GM18505 (cell line): Measurements from ENCODE around the gene STXBP6.
"Not testable (repeated sequence)": the region's sequence is repeated elsewhere in the genome, so short reads cannot be mapped to it uniquely, and the experiment has no call there.

Experiments
- ATAC-seq: cut with Tn5 transposase; IDR thresholded peaks from one replicate; pipeline ENCODE4 v1.9.1; 2021; ENCODE audit not compliant: unreplicated experiment
- POLR2A ChIP-seq: IDR thresholded peaks from 4 replicates; pipeline ENCODE4 v1.6.1; 2011; ENCODE audit warnings: borderline replicate concordance; ENCODE audit not compliant: insufficient read depth, insufficient read length; ENCODE audit errors: extremely low read depth

Gene STXBP6

GRCh38 chr14:24816011-24816928 is 233.7 kb downstream of the STXBP6 start:
- ATAC-seq = no peak
- no peak for TF ChIP-seq POLR2A

- no peak for ATAC-seq
- no peak for TF ChIP-seq POLR2A
These were observed 234.4 kb downstream of the STXBP6 start for GRCh38 chr14:24815543-24815942.

- ATAC-seq = no peak
These were observed 235.0 kb downstream of the STXBP6 start for GRCh38 chr14:24814944-24815343.

GRCh38 chr14:24814346-24814745 is 235.6 kb downstream of the STXBP6 start:
- no peak for TF ChIP-seq POLR2A
- ATAC-seq = no peak

More at GRCh38 chr14:24814944-24815343, 235.0 kb downstream of the STXBP6 start:
- no peak for TF ChIP-seq POLR2A

GRCh38 chr14:24813819-24814259 is 236.1 kb downstream of the STXBP6 start:
- no peak for ATAC-seq
- TF ChIP-seq POLR2A = no peak

GRCh38 chr14:24813089-24813815 is 236.7 kb downstream of the STXBP6 start:
- no peak for TF ChIP-seq POLR2A
- no peak for ATAC-seq

GRCh38 chr14:24809135-24809534 is 240.8 kb downstream of the STXBP6 start:
- no peak for TF ChIP-seq POLR2A
- ATAC-seq = no peak

GRCh38 chr14:24808412-24808811 is 241.5 kb downstream of the STXBP6 start:
- no peak for TF ChIP-seq POLR2A
- ATAC-seq = no peak

GRCh38 chr14:24806061-24806678 is 243.8 kb downstream of the STXBP6 start:
- peak; percentile 81 for ATAC-seq
- TF ChIP-seq POLR2A = no peak

- ATAC-seq = no peak
- TF ChIP-seq POLR2A = no peak
These were observed 245.3 kb downstream of the STXBP6 start for GRCh38 chr14:24804552-24805212.

- TF ChIP-seq POLR2A = no peak
- no peak for ATAC-seq
These were observed 245.9 kb downstream of the STXBP6 start for GRCh38 chr14:24803933-24804494.

GRCh38 chr14:24803426-24803825 is 246.5 kb downstream of the STXBP6 start:
- ATAC-seq = not testable (repeated sequence)

- TF ChIP-seq POLR2A = no peak
- ATAC-seq = no peak
These were observed 247.7 kb downstream of the STXBP6 start for GRCh38 chr14:24802236-24802635.
